K562 (cell line): Measurements from ENCODE around the gene CDC45. TPM values are rescaled to one million over a fixed set of nuclear protein-coding genes. Genes with fewer than 3 reads are reported as not detected.

ENCODE experiments used
- BHLHE40 ChIP-seq: IDR thresholded peaks from 2 replicates; pipeline ENCODE4 v1.6.1; 2011; ENCODE audit warnings: low read length, improper control_type of control experiment
- BRD9 ChIP-seq: fragments of 450-650 bp; IDR thresholded peaks from 2 replicates; pipeline ENCODE4 v1.6.1; 2018; ENCODE audit warnings: low read depth; ENCODE audit not compliant: partially characterized antibody
- DNMT1 ChIP-seq: fragments of 450-650 bp; IDR thresholded peaks from 2 replicates; pipeline ENCODE4 v1.6.1; 2016; ENCODE audit warnings: antibody characterized with exemption, mild to moderate bottlenecking
- E2F1 ChIP-seq: sonication (generic); formaldehyde crosslinking; IDR thresholded peaks from 2 replicates; pipeline ENCODE4 v1.8.1; 2023; ENCODE audit warnings: mild to moderate bottlenecking, missing genetic modification reagents, moderate library complexity
- HDAC2 ChIP-seq: fragments of 450-650 bp; IDR thresholded peaks from 2 replicates; pipeline ENCODE4 v1.6.1; 2016; ENCODE audit warnings: mild to moderate bottlenecking
- HIVEP1 ChIP-seq: fragments of 250-450 bp; sonication (Bioruptor Pico); IDR thresholded peaks from 2 replicates; pipeline ENCODE4 v1.4.0; 2020; ENCODE audit warnings: mild to moderate bottlenecking
- HLTF ChIP-seq: fragments of 450-650 bp; IDR thresholded peaks from 2 replicates; pipeline ENCODE4 v1.6.1; 2016
- MECOM ChIP-seq: fragments of 250-450 bp; sonication (Bioruptor Pico); IDR thresholded peaks from 2 replicates; pipeline ENCODE4 v1.8.0; 2022; ENCODE audit warnings: inconsistent platforms
- NELFE ChIP-seq: IDR thresholded peaks from 2 replicates; pipeline ENCODE4 v1.6.1; 2011; ENCODE audit warnings: mild to moderate bottlenecking; ENCODE audit not compliant: insufficient read depth, insufficient read length
- NR3C1 ChIP-seq: sonication (generic); formaldehyde crosslinking; IDR thresholded peaks from 2 replicates; pipeline ENCODE4 v1.8.1; 2022; ENCODE audit warnings: missing genetic modification reagents
- OTX1 ChIP-seq: fragments of 450-650 bp; formaldehyde crosslinking; IDR thresholded peaks from 2 replicates; pipeline ENCODE4 v1.4.0; 2022; ENCODE audit warnings: mild to moderate bottlenecking
- POLR2A ChIP-seq: fragments of 450-650 bp; conservative IDR thresholded peaks from 2 replicates; pipeline ENCODE4 v1.6.1; 2016
- PYGO2 ChIP-seq: fragments of 450-650 bp; IDR thresholded peaks from 2 replicates; pipeline ENCODE4 v1.6.1; 2016; ENCODE audit warnings: mild to moderate bottlenecking, missing genetic modification characterization, moderate library complexity, missing compliant biosample characterization
- SMAD1 ChIP-seq: fragments of 150-350 bp; IDR thresholded peaks from 2 replicates; pipeline ENCODE4 v1.6.1; 2014; ENCODE audit warnings: low read length, low read depth; ENCODE audit not compliant: partially characterized antibody
- SMARCA4 ChIP-seq: fragments of 450-650 bp; IDR thresholded peaks from 2 replicates; pipeline ENCODE4 v1.6.1; 2016
- TAF1 ChIP-seq: IDR thresholded peaks from 2 replicates; pipeline ENCODE4 v1.6.1; 2011; ENCODE audit warnings: mild to moderate bottlenecking, low read length, moderate library complexity; ENCODE audit not compliant: insufficient read depth, control insufficient read depth, severe bottlenecking; ENCODE audit errors: extremely low read depth
- TFAM ChIP-seq: fragments of 250-450 bp; sonication (Bioruptor Pico); conservative IDR thresholded peaks from 2 replicates; pipeline ENCODE4 v1.5.0; 2021; ENCODE audit warnings: mild to moderate bottlenecking, moderate library complexity
- TSC22D4 ChIP-seq: fragments of 450-650 bp; IDR thresholded peaks from 2 replicates; pipeline ENCODE4 v1.6.1; 2016; ENCODE audit warnings: missing genetic modification characterization, missing biosample characterization, control low read depth
- ZNF165 ChIP-seq: fragments of 250-450 bp; sonication (Bioruptor Pico); IDR thresholded peaks from 2 replicates; pipeline ENCODE4 v1.4.0; 2020; ENCODE audit warnings: borderline replicate concordance
- ZNF436 ChIP-seq: fragments of 250-450, 450-650 bp; sonication (Bioruptor Pico); formaldehyde crosslinking; IDR thresholded peaks from 2 replicates; pipeline ENCODE4 v1.7.0; 2020; ENCODE audit warnings: mild to moderate bottlenecking
- ZNF76 ChIP-seq: fragments of 250-450 bp; sonication (Bioruptor Pico); IDR thresholded peaks from 2 replicates; pipeline ENCODE4 v1.4.0; 2020; ENCODE audit warnings: mild to moderate bottlenecking, moderate library complexity, borderline replicate concordance
- ZNF77 ChIP-seq: fragments of 250-450 bp; sonication (Bioruptor Pico); IDR thresholded peaks from 2 replicates; pipeline ENCODE4 v1.5.0; 2020
- polyA plus RNA-seq, 8 experiments: library from polyadenylated mRNA; depleted of rRNA in 4 of 8; stranded (reverse) in 5 of 8; unstranded in 3 of 8; fragments of >200 nt; fragmentation: Nextera tagmentation in 2 of 8; fragmentation: Illumina TruSeq in 1 of 8; extraction: Ambion mirVana in 2 of 8; extraction: Trizol in 1 of 8; gene quantifications; 2 replicates each; pipeline versions ENCODE4 v1.2.1 to v1.2.3, GENCODE V29; 2011 to 2014; ENCODE audit warnings: inconsistent platforms in 1 of 8, missing spikeins in 1 of 8
- total RNA-seq, 7 experiments: library from RNA; depleted of rRNA in 6 of 7; stranded (reverse); fragments of >200 nt in 6 of 7; fragmentation: Illumina TruSeq in 2 of 7; extraction: Trizol in 2 of 7; gene quantifications; 2 replicates each; pipeline versions ENCODE4 v1.2.1 to v1.2.3, GENCODE V29; 2011 to 2021; ENCODE audit warnings: low replicate concordance in 1 of 7
- TF ChIP-seq, protein P1 (sequence below): fragments of 250-450 bp; sonication (Bioruptor Pico); IDR thresholded peaks from 2 replicates; pipeline ENCODE4 v1.8.0; 2021; ENCODE audit warnings: moderate library complexity, mild to moderate bottlenecking, inconsistent platforms
- TF ChIP-seq, protein P2 (sequence below), 2 experiments: IDR thresholded peaks; 2 replicates each; pipeline ENCODE4 v1.6.1; 2011; ENCODE audit warnings: borderline replicate concordance in 1 of 2, control low read depth in 1 of 2, low read depth in 1 of 2, low read length in 1 of 2, mild to moderate bottlenecking in 1 of 2, mixed read lengths in 1 of 2, moderate library complexity in 1 of 2; ENCODE audit not compliant: insufficient read depth in 1 of 2, insufficient read length in 1 of 2, poor library complexity in 1 of 2, severe bottlenecking in 1 of 2; ENCODE audit errors: extremely low read depth in 1 of 2

Gene CDC45
- total and polyA plus RNA-seq, 9 of the 15 experiments (the other 6 are each of a cell fraction or from before 2014, with no cell fraction given) = 251 to 580 (median 410) TPM

- TF ChIP-seq, protein P1, sequence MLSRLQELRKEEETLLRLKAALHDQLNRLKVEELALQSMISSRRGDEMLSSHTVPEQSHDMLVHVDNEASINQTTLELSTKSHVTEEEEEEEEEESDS (CRISPR knock-in tag) = no peak
- peak; percentile 97; the same call in 1 of the 2 replicates for TF ChIP-seq ZNF76
- 0 out of 2 replicates have a peak, but pooled peaks have one; percentile 46 for TF ChIP-seq ZNF436
- no peak for TF ChIP-seq BRD9
- TF ChIP-seq TAF1 = no peak
- TF ChIP-seq SMARCA4 = no peak
- TF ChIP-seq NR3C1 = no peak
- no peak for TF ChIP-seq SMAD1
- no peak for TF ChIP-seq POLR2A
- TF ChIP-seq TSC22D4 (tag) = no peak
- TF ChIP-seq HLTF = no peak
- peak; percentile 5; the same call in 1 of the 2 replicates for TF ChIP-seq BHLHE40
- peak; percentile 93 for TF ChIP-seq ZNF165 (CRISPR knock-in tag)
- peak; percentile 94 for TF ChIP-seq PYGO2 (tag)
- no peak for TF ChIP-seq HDAC2
- no peak for TF ChIP-seq TFAM (CRISPR knock-in tag)
- TF ChIP-seq DNMT1 = no peak
- TF ChIP-seq OTX1 (CRISPR knock-in tag) = peak; percentile 98
- TF ChIP-seq, protein P2, sequence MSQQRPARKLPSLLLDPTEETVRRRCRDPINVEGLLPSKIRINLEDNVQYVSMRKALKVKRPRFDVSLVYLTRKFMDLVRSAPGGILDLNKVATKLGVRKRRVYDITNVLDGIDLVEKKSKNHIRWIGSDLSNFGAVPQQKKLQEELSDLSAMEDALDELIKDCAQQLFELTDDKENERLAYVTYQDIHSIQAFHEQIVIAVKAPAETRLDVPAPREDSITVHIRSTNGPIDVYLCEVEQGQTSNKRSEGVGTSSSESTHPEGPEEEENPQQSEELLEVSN (IDR thresholded peaks at IDR 0.05; ENCODE audit: borderline replicate concordance in 1 of 2, extremely low read depth in 1 of 2, insufficient read depth in 1 of 2, insufficient read length in 1 of 2, low read depth in 1 of 2, low read length in 1 of 2, poor library complexity in 1 of 2, severe bottlenecking in 1 of 2) = peak in 1 of 2 experiments; percentile 99
- peak; percentile 67; the same call in 1 of the 2 replicates for TF ChIP-seq ZNF77 (CRISPR knock-in tag)
- TF ChIP-seq HIVEP1 (CRISPR knock-in tag) = peak; percentile 89
- no peak for TF ChIP-seq NELFE
- no peak for TF ChIP-seq MECOM
- TF ChIP-seq E2F1 (CRISPR knock-in tag) = peak; percentile 99
Measured at GRCh38 chr22:19479355-19480172, at the start of gene CDC45 (continued).
